MCF 10A (cell line): Measurements from ENCODE around the gene EDN2. TPM values are rescaled to one million over a fixed set of nuclear protein-coding genes. Genes with fewer than 3 reads are reported as not detected.

Source experiments
- BruUV-seq: library from RNA; stranded (reverse); fragments of 400-500 nt; replicated peaks from 2 replicates; lab custom pipeline; 2021; lab: Mats Ljungman, UMichigan
- CTCF ChIA-PET: fragments of 300-600 bp; sonication (Branson Sonifier 250); formaldehyde crosslinking; extraction: SDS; loops from one replicate; lab custom pipeline; 2021; ENCODE audit warnings: antibody characterized with exemption, inconsistent platforms; lab: Yijun Ruan, JAX
- POLR2A ChIA-PET: fragments of 300-600, 350-650 bp; sonication (Branson Sonifier 250); formaldehyde crosslinking; extraction: SDS; loops from one replicate; lab custom pipeline; 2020; ENCODE audit warnings: antibody characterized with exemption, inconsistent platforms; lab: Yijun Ruan, JAX
- DNase-seq: peaks from one replicate; pipeline ENCODE4 v3.0.0-alpha.2; 2018; ENCODE audit not compliant: unreplicated experiment
- H3K27ac Mint-ChIP-seq: one replicate; pipeline ENCODE4 v1.8.0; 2022; ENCODE audit warnings: mild to moderate bottlenecking, low read depth, mixed read lengths; ENCODE audit not compliant: unreplicated experiment
- H3K27me3 Mint-ChIP-seq: one replicate; pipeline ENCODE4 v1.8.0; 2022; ENCODE audit warnings: mixed read lengths; ENCODE audit not compliant: insufficient read depth, unreplicated experiment
- H3K36me3 Mint-ChIP-seq: one replicate; pipeline ENCODE4 v1.8.0; 2022; ENCODE audit warnings: mild to moderate bottlenecking, moderate library complexity, mixed read lengths; ENCODE audit not compliant: insufficient read depth, unreplicated experiment
- H3K4me1 Mint-ChIP-seq: one replicate; pipeline ENCODE4 v1.8.0; 2022; ENCODE audit warnings: mixed read lengths; ENCODE audit not compliant: insufficient read depth, unreplicated experiment
- H3K4me3 Mint-ChIP-seq: one replicate; pipeline ENCODE4 v1.8.0; 2022; ENCODE audit warnings: mild to moderate bottlenecking, moderate library complexity, mixed read lengths; ENCODE audit not compliant: unreplicated experiment
- H3K9me3 Mint-ChIP-seq: one replicate; pipeline ENCODE4 v1.8.0; 2022; ENCODE audit warnings: mixed read lengths; ENCODE audit not compliant: unreplicated experiment
- intact Hi-C: fragments of 100-400 bp; cut with micrococcal nuclease; formaldehyde crosslinking; loops from 2 replicates; pipeline ENCODE4 v1.14.1; 2022
- total RNA-seq: library from RNA; stranded (reverse); gene quantifications from 2 replicates; pipeline ENCODE4 v1.2.3, GENCODE V29; 2022
- TF ChIP-seq, protein P1 (sequence below): fragments of 200-600 bp; IDR thresholded peaks from one replicate; pipeline ENCODE4 v1.8.0; 2022; ENCODE audit warnings: antibody characterized with exemption, mild to moderate bottlenecking; ENCODE audit not compliant: unreplicated experiment

The EDN2 gene
- total RNA-seq, 1 experiment from 2014 or later: 0.58 TPM

DNA sequence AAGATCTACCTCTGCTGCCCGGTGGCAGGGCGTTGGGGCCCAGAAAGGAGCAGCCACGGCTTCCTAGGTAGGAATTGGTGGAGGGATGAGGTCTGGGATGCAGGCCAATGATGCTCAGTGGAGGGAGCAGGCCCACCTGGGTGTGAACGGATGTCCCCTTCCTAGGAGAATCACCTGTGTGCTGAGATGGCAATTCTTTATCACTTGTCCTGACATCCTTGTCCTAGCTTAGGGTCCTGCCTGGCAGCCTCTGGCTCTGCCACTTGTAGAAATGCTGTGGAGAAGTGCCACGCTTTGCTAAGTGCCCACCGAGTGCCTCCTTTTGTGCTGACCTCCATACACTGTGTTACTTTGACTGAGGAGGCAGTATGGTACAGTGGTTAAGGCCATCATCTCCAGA, 12.8 kb downstream of the EDN2 start:
- CTCF ChIA-PET: no interaction called here
- intact Hi-C loops: no loop called here
- Mint-ChIP-seq H3K4me1 (peaks cover 30% of the 10 kb centered on the region), H3K27me3 (no peaks in the 10 kb centered on the region), H3K27ac (peak overlapping the region; percentile 64), H3K36me3 (peaks cover 10% of the 10 kb centered on the region), H3K4me3 (no peak overlapping the region), H3K9me3 (no peaks in the 10 kb centered on the region)
- DNase-seq: no peak
- TF ChIP-seq, protein P1, sequence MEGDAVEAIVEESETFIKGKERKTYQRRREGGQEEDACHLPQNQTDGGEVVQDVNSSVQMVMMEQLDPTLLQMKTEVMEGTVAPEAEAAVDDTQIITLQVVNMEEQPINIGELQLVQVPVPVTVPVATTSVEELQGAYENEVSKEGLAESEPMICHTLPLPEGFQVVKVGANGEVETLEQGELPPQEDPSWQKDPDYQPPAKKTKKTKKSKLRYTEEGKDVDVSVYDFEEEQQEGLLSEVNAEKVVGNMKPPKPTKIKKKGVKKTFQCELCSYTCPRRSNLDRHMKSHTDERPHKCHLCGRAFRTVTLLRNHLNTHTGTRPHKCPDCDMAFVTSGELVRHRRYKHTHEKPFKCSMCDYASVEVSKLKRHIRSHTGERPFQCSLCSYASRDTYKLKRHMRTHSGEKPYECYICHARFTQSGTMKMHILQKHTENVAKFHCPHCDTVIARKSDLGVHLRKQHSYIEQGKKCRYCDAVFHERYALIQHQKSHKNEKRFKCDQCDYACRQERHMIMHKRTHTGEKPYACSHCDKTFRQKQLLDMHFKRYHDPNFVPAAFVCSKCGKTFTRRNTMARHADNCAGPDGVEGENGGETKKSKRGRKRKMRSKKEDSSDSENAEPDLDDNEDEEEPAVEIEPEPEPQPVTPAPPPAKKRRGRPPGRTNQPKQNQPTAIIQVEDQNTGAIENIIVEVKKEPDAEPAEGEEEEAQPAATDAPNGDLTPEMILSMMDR: no peak
- BruUV-seq: no TSS peak
- POLR2A ChIA-PET: interaction anchor here (1.4 kb wide), 1 partner anchor 11 kb away, joined by 4 read pairs; no protein-coding TSS in a partner anchor

DNA sequence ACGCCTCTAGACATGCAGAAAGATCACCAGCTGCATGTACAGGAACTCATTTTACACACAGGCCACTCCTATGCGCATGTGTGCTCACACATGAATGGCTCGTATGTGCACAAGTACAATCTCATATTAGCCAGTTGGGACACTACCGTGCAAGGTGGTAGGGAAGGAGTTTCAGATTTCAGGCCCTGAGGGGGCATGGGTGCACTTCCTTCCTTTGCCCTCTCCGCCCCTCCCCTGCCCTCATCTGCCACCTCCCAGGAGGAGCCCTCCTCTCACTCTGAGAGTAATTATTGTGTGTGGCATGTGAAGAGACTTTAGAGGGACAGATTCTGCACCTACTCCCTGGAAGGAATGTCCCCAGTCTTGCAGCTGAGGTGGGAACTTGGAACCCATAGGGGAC, 14.8 kb downstream of the EDN2 start:
- intact Hi-C loops: no loop called here
- peaks cover 10% of the 10 kb centered on the region for H3K36me3 Mint-ChIP-seq
- TF ChIP-seq, protein P1: no peak
- no TSS peak for BruUV-seq
- H3K9me3 Mint-ChIP-seq: no peaks in the 10 kb centered on the region
- H3K4me1 Mint-ChIP-seq: peaks cover 22% of the 10 kb centered on the region
- H3K4me3 Mint-ChIP-seq: no peak overlapping the region
- ChIA-PET CTCF (no interaction called here), POLR2A (no interaction called here)
- H3K27me3 Mint-ChIP-seq: no peaks in the 10 kb centered on the region
- DNase-seq: no peak
- H3K27ac Mint-ChIP-seq: no peak overlapping the region

DNA sequence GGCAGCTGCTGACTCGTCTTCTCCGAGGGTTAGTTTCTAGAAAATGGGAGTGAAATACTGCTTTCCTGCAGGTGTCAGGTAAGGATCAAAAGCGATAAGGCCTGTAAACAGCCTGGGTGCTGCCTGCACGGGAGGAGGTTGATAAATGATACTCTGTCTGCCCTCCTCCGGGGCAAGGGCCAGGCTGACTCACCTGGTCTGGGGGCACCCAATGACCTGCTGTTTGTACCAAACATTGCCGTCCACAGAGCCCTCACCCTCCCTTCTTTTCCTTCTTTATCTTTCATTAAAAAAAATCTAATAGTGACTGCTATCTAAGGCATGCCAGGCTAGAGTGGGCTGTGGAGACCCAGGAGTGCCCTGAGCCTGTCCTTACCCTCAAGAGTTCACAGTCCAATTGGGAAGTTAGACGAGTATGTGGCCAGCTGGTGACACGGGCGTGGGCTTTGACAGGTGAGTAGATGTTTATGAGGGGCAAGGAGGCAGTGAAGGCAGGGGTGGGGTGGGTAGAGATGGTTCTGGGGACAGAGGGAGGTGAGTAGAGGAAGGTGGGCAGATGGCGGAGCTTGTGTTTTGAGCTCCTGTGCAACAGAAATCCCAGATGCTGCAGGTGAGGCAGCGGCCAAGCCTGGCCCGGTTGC, 16.2 kb downstream of the EDN2 start:
- POLR2A ChIA-PET: interaction anchor here (0.7 to 2.0 kb wide), 4 partner anchors 11 to 31 kb away, joined by 3 to 5 read pairs (median 4); no protein-coding TSS in a partner anchor
- TF ChIP-seq, protein P1: no peak
- Mint-ChIP-seq H3K9me3 (no peaks in the 10 kb centered on the region), H3K27me3 (no peaks in the 10 kb centered on the region), H3K36me3 (peaks cover 10% of the 10 kb centered on the region), H3K4me1 (peaks cover 21% of the 10 kb centered on the region), H3K27ac (no peak overlapping the region), H3K4me3 (no peak overlapping the region)
- CTCF ChIA-PET: interaction anchor here (0.5 to 1.2 kb wide), 5 partner anchors 23 to 36 kb away, joined by 3 to 6 read pairs (median 3); no protein-coding TSS in a partner anchor
- intact Hi-C loops: no loop called here
- no TSS peak for BruUV-seq
- DNase-seq: no peak

DNA sequence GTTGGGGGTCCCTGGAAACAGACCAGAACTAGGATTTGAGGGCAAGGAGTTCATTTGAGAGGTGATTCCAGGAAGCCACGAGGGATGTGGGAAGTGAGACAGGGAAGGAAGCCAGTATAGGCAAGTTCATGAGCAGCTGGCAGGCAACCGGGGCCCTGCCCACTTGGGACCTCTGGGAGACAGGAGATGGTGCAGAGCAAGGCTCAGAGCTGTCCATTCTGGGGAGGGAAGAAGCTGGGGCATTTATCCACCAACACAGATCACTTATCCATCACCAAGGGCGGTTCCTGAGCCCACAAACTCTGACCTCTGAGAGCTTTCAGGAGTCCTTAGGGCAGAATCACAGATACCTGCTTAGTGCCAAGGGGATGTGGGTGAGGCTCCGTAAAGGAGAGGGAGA, 16.8 kb downstream of the EDN2 start:
- no peaks in the 10 kb centered on the region for H3K9me3 Mint-ChIP-seq
- no TSS peak for BruUV-seq
- CTCF ChIA-PET: interaction anchor here (0.6 to 1.2 kb wide), 5 partner anchors 12 to 36 kb away, joined by 3 to 6 read pairs (median 3); no protein-coding TSS in a partner anchor

More for the DNA sequence above, 16.8 kb downstream of the EDN2 start:
- H3K27ac Mint-ChIP-seq: peak overlapping the region; percentile 31
- H3K4me1 Mint-ChIP-seq: peaks cover 21% of the 10 kb centered on the region
- POLR2A ChIA-PET: interaction anchor here (0.6 to 2.0 kb wide), 4 partner anchors 12 to 1616 kb away, joined by 3 to 5 read pairs (median 3); no protein-coding TSS in a partner anchor
- intact Hi-C loops: no loop called here
- no peak for DNase-seq
- H3K36me3 Mint-ChIP-seq: peaks cover 10% of the 10 kb centered on the region
- H3K27me3 Mint-ChIP-seq: no peaks in the 10 kb centered on the region
- H3K4me3 Mint-ChIP-seq: no peak overlapping the region
- TF ChIP-seq, protein P1: no peak
